Stimulated activated CD8-positive, alpha-beta memory T cell treated with anti-CD3 and anti-CD28 coated beads, Interleukin-7, amount 100 ng/mL, for 4 hours (primary cell): ENCODE results near the gene PIGZ.
A peak's percentile ranks its signal among the peaks of the same experiment; 100 is the strongest.
"Not testable (repeated sequence)": the region's sequence is repeated elsewhere in the genome, so short reads cannot be mapped to it uniquely, and the experiment has no call there.

Experiments used
- DNase-seq, 2 donors: peaks; one replicate each; pipeline ENCODE4 v3.0.0-alpha.2; 2020; ENCODE audit warnings: low read depth in 2 of 2

Gene PIGZ

DNA sequence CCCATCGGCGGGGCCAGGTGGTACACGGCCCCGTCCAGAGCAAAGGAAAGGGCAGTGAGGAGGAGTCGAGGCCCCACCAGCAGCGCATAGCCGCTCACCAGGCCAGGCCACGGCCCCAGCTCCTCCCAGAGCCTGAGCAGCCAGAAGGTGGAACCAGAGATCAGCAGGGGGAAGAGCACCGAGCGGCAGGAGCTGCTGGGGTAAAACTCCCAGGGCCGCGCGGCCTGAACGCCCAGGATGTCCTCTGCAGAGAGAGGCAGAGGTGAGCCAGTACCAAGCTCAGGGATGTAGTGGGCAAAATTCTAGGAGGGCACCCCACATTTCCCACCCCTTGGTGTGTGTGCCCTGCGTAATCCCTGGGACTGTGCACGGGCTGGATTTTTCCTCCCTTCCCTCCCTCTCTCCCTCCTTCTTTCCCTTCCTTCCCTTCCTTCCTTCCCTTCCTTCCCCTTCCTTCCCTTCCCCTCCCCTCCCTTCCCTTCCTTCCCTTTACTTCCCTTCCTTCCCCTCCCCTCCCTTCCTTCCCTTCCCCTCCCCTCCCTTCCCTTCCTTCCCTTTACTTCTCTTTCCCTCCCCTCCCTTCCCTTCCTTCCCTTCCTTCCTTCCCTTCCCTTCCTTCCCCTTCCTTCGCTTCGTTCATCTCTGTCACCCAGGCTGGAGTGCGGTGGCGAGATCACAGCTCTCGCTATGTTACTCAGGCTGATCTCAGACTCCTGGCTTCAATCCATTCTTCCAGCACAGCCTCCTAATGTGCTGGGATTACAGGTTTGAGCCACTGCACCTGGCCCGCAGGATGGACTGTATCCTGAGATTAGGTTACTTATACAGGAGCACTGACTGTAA, 20.0 kb downstream of the PIGZ start:
- no peak for DNase-seq

DNA sequence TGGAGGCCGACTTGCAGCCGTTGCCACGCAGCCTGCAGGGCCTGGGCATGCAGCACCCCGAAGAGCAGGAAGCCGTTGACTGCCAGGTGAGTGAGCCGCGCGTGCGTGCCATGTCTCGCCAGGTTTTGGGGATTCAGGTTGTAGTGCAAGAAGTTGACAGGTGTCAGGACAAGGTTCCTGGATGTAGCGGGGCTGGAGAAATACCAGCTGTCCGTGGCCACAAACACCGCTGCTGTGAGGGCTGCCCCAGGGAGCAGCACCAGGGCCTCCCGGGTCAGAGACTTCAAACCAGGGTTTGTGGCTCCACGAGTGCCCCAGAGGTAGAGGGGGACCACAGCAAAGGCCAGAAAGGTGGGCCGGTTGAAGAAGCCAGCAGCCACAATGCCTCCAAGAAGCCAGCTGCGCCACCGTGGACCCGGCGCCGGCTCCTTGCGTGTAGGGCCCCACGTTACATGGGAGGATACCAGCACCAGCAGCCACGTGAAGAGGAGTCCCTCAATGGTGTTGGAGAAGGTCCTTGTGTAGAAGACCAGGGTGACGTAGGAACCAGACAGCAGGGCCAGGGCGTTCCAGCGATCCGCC, 20.7 kb downstream of the PIGZ start:
- no peak for DNase-seq

DNA sequence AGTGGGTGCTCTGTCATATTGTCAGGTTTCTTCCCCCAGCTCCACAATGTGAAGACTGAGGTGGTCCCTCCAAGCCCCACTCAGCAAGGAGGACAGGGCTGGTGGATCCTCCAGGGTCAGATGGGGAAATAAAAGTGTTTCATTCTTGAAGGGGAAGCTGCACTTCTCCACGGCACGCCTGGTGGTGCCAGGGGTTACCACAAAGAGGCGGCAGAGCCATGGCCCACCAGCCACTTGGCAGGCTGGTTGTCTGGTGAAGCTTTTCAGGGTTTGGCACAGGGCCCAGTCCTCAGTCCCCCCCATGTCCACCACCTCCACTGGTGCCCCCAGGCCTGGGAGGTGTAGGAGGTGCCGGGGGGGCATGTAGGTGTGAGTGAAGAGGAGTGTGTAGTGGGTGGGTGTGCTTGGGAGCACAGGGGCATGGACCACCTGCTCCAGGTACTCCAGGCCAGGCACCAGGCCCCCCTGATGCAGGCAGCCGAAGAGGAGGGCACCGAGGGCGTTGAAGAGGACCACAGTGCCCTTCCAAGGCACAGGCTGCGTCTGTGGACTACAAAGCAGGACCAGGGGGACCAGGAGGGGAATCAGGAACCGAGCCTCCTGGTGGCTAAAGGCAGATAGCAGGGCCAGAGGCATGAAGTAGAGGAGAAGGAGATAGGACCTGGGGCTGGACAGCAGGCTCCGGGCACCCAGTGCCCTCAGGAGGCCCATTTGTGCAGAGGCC, 21.3 kb downstream of the PIGZ start:
- DNase-seq = no peak

GRCh38 chr3:196944037-196944790, 24.4 kb downstream of the PIGZ start:
- not testable (repeated sequence) for DNase-seq

DNA sequence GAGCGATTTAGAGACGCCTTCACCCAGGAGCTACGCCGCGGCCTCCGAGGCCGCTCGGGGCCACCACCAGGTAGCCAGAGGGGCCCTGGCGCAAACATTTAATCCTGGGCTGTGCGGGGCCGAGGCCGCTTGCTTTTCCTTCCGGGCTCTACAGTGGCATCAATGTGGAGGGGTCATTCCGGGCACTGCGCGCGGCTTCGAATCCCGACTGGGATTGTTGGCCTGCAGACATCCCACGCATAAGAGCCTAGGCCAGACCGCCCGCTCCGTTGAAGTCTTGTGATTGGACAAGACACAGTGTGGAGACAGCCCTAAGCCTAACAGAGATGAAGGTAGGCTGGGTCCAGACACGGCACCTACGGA, 25.7 kb downstream of the PIGZ start:
- peak in 1 of 2 donors; percentile 6 for DNase-seq

DNA sequence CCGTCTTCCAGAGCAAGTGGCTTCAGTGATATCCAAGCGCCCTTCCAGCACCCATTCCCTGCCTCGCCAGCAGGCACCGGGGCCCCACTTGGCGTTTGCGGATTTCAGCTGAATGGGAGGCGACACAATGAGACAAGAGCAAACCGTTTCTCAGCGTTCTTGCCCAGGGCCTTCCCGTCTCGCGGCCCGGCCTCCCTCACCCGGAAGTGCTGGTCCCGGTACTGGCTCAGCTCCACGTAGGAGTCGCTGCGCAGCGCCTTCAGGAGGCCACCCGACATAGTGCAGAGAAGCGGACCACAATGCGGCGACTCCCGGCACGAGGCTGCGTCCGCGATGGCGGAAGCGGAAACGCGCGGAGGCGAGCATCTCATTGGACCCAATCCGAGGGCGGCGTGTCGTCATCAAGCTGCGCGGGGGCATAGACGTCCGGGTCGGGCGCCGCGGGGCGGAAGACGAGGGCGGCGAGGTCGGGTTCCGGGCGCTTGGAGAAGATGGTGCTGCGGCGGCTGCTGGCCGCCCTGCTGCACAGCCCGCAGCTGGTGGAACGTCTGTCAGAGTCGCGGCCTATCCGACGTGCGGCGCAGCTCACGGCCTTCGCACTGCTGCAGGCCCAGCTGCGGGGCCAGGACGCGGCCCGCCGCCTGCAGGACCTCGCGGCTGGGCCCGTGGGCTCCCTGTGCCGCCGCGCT, 26.3 kb downstream of the PIGZ start, which contains the start of gene NCBP2:
Gene NCBP2 (minus strand): TSS at position 303 of the 689 bp plus-strand sequence. CDS start 25 bp downstream, at position 278.
- DNase-seq = peak; percentile 99

GRCh38 chr3:196941729-196942225, 26.9 kb downstream of the PIGZ start:
- DNase-seq = peak; percentile 46 to 64

DNA sequence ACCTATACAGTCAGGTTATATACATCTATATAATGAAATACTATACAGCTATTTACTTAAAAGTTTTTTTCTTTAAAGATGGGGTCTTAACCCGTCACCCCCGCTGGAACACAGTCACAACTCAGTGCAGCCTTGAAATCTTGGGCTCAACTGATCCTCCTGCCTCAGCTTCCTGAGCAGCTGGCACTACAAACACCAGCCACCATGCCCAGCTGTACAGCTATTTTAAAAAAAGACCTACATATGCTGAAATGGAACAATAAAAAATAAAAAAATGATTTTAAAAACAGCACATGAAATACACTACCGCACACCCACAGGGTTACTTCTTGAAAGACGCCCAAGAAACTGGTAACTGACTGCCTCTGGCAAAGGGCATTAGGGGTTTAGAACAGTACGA, 30.1 kb downstream of the PIGZ start:
- DNase-seq = no peak

DNA sequence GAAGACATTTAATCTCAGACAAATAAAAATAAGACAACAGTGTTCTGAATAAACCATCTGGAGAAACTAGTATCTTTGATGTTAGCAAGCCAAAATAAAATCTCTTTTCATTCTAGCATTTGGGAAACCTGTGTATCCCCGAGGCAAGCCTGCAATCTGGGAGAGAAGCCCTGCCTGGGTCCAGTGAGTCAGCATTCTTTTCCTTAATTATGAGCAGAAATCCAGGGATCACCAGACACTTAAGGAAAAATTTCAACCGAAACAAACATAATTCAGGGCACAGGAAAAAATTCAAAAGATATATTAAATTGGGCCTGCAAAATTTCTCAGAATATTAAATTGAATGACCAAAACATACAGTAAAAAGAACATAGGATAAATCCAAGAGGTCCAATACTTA, 30.5 kb downstream of the PIGZ start:
- no peak for DNase-seq

GRCh38 chr3:196936288-196936687, 32.3 kb downstream of the PIGZ start:
- no peak for DNase-seq

- DNase-seq = no peak
Observed at GRCh38 chr3:196932600-196932999, 36.0 kb downstream of the PIGZ start.

DNA sequence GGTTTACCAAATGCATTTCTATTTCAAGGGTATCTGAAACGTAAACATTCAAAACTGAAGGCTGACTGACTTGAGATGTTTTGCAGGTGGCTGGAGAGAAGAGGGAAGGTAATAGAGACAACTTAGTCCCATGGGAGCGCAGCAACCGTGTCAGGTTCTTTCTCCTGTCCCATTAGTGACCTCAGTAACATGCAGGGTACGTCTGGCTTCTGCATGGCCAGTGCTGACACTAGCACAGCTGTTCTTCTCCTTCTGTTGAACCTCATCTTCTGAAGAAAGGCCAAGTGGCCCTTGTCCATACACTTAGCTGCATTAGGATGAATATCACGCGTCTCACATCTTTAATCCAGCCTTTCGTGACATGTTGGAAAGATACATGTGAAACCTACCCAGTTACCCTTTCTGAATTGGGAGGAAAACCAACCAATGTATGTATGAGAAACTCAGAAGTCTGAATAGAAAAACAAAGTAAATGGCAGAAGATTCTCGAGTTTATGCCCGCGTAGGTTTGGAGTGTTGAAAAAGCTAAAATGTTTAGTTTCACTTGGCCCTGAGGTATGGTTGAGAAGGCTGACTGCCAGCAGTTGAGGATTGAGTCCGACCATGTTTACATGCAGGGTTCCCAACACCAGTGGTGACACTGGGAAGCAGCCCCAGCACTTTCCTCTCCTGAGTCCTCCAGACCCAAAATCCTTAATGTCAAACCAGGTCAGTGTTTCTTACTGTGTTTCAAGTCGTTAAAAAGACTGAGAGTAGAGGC, 36.6 kb downstream of the PIGZ start:
- no peak for DNase-seq

DNA sequence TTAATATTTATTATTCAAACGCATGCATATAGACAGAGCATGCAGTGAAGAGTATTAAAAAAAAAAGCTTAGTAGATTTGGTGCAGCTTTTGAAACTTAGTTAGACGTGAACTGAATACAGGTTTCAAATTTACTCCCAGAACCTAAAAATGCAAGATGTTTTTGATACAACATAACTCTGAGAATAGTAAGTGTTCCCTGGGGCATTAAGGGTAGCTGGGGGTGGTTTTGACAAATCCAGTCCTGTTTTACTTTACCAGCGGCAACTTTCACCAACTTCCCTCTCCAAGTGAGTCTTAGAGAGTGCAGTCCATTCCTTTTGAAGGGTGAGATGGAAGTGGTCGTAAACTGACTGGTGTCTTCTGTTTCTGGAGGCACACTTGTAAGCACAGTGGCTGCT, 37.5 kb downstream of the PIGZ start:
- DNase-seq = no peak

DNA sequence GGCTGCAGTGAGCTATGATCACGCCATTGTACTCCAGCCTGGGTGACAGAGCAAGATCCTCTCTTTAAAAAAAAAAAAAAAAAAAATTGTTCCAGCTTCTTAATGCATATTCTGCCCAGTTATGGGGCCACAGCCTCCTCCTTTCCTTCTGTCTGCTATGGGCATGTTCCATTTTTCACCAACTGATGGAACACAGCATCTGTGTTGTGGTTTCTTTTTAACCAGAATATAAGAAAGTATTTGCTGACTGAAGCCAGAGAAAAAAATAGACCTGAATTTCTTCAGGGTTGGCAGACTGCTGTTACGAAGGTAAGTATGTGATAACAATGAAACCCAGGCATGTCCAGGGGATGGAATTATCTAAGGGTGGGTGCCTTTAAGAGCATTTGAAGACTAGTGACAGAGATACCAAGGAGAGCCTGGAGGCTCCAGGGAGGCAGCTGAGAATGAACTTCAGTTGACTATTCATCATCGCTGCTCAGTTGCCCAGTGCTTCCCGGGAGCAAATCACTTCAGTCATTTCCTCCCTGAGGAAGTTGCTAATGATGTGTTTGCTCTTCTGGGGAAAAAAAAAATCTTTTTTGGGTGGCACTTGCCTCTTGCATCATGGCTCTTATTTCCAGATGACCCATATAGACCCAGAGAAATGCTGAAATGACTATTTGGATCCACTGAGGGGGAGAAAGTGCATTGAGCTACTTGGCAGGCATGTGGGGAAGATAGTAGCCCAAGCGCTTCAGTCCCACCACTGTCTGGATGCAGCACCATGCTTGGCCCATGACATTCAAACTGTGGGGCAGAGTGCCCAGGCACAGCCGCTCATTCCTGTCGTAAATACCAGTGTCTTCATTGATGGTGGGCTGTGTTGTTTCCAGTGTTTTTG, 40.8 kb downstream of the PIGZ start:
- DNase-seq = no peak

- no peak for DNase-seq
Observed at GRCh38 chr3:196920733-196921132, 47.9 kb downstream of the PIGZ start.

DNA sequence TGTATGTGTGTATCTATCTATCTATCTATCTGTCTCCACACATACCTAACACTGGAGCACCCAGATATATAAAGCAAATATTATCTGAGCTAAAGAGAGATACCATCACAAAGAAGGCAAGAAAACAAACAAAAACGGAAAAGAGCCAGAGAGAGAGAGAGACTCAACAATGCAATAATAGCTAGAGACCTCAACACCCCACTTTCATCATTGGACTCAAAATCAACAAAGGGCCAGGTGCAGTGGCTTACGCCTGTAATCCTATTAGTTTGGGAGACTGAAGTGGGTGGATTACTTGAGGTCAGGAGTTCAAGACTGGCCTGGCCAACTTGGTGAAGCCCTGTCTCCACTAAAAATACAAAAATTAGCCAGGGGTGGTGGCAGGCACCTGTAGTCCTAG, 49.7 kb downstream of the PIGZ start:
- DNase-seq = no peak

DNA sequence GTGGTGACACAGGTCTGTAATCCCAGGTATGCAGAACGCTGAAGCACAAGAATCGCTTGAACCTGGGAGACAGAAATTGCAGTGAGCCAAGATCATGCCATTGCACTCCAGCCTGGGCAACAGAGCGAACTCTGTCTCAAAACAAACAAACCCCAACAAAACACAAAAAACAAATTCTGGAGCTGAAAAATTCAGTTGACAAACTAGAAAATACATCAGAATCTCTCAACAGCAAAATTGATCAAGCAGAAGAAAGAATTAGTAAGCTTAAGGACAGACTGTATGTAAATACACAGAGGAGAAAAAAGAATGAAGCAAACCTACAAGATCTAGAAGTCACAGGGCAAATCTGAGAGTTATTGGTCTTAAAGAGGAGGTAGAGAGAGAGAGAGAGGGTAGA, 51.6 kb downstream of the PIGZ start:
- no peak for DNase-seq

DNA sequence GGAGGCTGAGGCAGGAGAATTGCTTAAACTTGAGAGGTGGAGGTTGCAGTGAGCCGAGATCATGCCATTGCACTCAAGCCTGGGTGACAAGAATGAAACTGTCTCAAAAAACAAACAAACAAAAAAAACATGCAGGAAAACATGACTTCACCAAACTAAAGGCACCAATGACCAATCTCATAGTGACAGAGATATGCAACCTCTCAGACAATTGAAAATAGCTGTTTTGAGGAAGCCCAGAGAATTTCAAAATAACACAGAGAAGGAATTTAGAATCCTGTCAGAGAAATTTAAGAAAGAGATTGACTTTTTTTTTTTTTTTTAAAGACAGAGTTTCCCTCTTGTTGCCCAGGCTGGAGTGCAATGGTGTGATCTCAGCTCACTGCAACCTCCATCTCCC, 52.4 kb downstream of the PIGZ start:
- DNase-seq = no peak

GRCh38 chr3:196915375-196915774, 53.3 kb downstream of the PIGZ start:
- no peak for DNase-seq

GRCh38 chr3:196914866-196915265, 53.8 kb downstream of the PIGZ start:
- no peak for DNase-seq
